Panc1 (cell line): Measurements from ENCODE around the gene KCNC4. TPM values are rescaled to one million over a fixed set of nuclear protein-coding genes. Genes with fewer than 3 reads are reported as not detected.

Experiments used
- ATAC-seq: fragments of 200-7000 bp; cut with Tn5 transposase; 2 replicates; pipeline ENCODE4 v1.9.1; 2020; ENCODE audit warnings: mild to moderate bottlenecking, moderate library complexity
- BruUV-seq: library from RNA; stranded (reverse); fragments of 400-500 nt; replicated peaks from 2 replicates; lab custom pipeline; 2021; lab: Mats Ljungman, UMichigan
- CTCF ChIA-PET: fragments of 300-600 bp; sonication (Branson Sonifier 250); formaldehyde crosslinking; loops from one replicate; lab custom pipeline; 2022; ENCODE audit warnings: antibody characterized with exemption; lab: Charles Lee
- POLR2A ChIA-PET: fragments of 300-600 bp; sonication (Branson Sonifier 250); formaldehyde crosslinking; loops from one replicate; lab custom pipeline; 2022; ENCODE audit warnings: antibody characterized with exemption; lab: Charles Lee
- DNase-seq: peaks from one replicate; pipeline ENCODE4 v3.0.0-alpha.2; 2010; ENCODE audit warnings: low read depth, low spot score
- H3K27ac ChIP-seq: 2 replicates; pipeline ENCODE4 v1.5.1; 2011; ENCODE audit warnings: mild to moderate bottlenecking, low read length, inconsistent platforms
- H3K27me3 ChIP-seq: fragments of 200-500 bp; sonication (Bioruptor generic); 2 replicates; pipeline ENCODE4 v1.6.0; 2014; ENCODE audit warnings: low read length, inconsistent platforms; ENCODE audit not compliant: control insufficient read depth, insufficient read depth
- H3K36me3 ChIP-seq: fragments of 200-500 bp; sonication (Bioruptor generic); 2 replicates; pipeline ENCODE4 v1.5.1; 2014; ENCODE audit warnings: inconsistent platforms, mild to moderate bottlenecking, low read length, moderate library complexity; ENCODE audit not compliant: control insufficient read depth, insufficient read depth
- H3K4me1 ChIP-seq: 2 replicates; pipeline ENCODE4 v1.5.1; 2011; ENCODE audit warnings: inconsistent platforms, mild to moderate bottlenecking, low read length, moderate library complexity; ENCODE audit not compliant: control insufficient read depth, insufficient read depth
- H3K4me3 ChIP-seq, 2 experiments: 2 replicates each; pipeline ENCODE4 v1.5.1; 2011 to 2012; ENCODE audit warnings: low read depth in 2 of 2, low read length in 2 of 2, mild to moderate bottlenecking in 2 of 2, inconsistent platforms in 1 of 2, moderate library complexity in 1 of 2
- H3K9me3 ChIP-seq: fragments of 200-500 bp; sonication (Bioruptor generic); 2 replicates; pipeline ENCODE4 v1.5.1; 2014; ENCODE audit warnings: low read depth, mild to moderate bottlenecking, inconsistent platforms, low read length, moderate library complexity; ENCODE audit not compliant: control insufficient read depth, insufficient read depth
- CTCF ChIP-seq: fragments of 450-650 bp; IDR thresholded peaks from 2 replicates; pipeline ENCODE4 v1.5.1; 2017; ENCODE audit warnings: mild to moderate bottlenecking
- POLR2AphosphoS5 ChIP-seq: IDR thresholded peaks from 2 replicates; pipeline ENCODE4 v1.6.1; 2012; ENCODE audit warnings: mild to moderate bottlenecking, low read depth, low read length, moderate library complexity
- REST ChIP-seq, 2 experiments: IDR thresholded peaks; 2 replicates each; pipeline ENCODE4 v1.6.1; 2011 to 2012; ENCODE audit warnings: low read depth in 2 of 2, control low read depth in 1 of 2, low read length in 1 of 2, mild to moderate bottlenecking in 1 of 2, moderate library complexity in 1 of 2; ENCODE audit not compliant: insufficient read depth in 1 of 2
- SIN3A ChIP-seq: IDR thresholded peaks from 2 replicates; pipeline ENCODE4 v1.6.1; 2012; ENCODE audit warnings: low read depth, mild to moderate bottlenecking, low read length, moderate library complexity, borderline replicate concordance; ENCODE audit not compliant: insufficient read depth
- TCF7L2 ChIP-seq: IDR thresholded peaks from 2 replicates; pipeline ENCODE4 v1.6.1; 2011; ENCODE audit warnings: mild to moderate bottlenecking, low read depth, low read length, inconsistent platforms
- in situ Hi-C: cut with HindIII; loops from 2 replicates; pipeline ENCODE4 v1.10.0; 2016; ENCODE audit warnings: low sequenced_read_pairs, low pct_unique_long_range_greater_than_20kb
- intact Hi-C: fragments of 100-400 bp; cut with micrococcal nuclease; formaldehyde crosslinking; loops from one replicate; pipeline ENCODE4 v1.10.0; 2022; ENCODE audit not compliant: unreplicated experiment
- total RNA-seq: library from RNA; stranded (reverse); gene quantifications from one replicate; pipeline ENCODE4 v1.2.1, GENCODE V29; 2021; ENCODE audit not compliant: unreplicated experiment

Gene KCNC4
- total RNA-seq, 1 experiment from 2014 or later = 15.4 TPM

- no peak for DNase-seq
- no peak for ATAC-seq
- TF ChIP-seq POLR2AphosphoS5 (no peak), CTCF (no peak)
- no peak overlapping the region for H3K4me3 ChIP-seq
- no TSS peak for BruUV-seq
- POLR2A ChIA-PET = no interaction called here
- CTCF ChIA-PET = interaction anchor here (0.7 kb wide), 1 partner anchor 21 kb away, joined by 3 read pairs; no protein-coding TSS in a partner anchor
- in situ Hi-C loops (no loop called here), intact Hi-C loops (no loop called here)
- H3K9me3 ChIP-seq = no peaks in the 10 kb centered on the region
- no peaks in the 10 kb centered on the region for H3K36me3 ChIP-seq
- H3K27me3 ChIP-seq = no peaks in the 10 kb centered on the region
- peaks cover 5% of the 10 kb centered on the region for H3K4me1 ChIP-seq
- no peak overlapping the region for H3K27ac ChIP-seq
These were observed 22.0 kb upstream of the KCNC4 start for GRCh38 chr1:110188035-110188618.

GRCh38 chr1:110189181-110189580 lies 20.9 kb upstream of the KCNC4 start:
- BruUV-seq = no TSS peak
- Histone ChIP-seq H3K36me3 (no peaks in the 10 kb centered on the region), H3K27ac (no peak overlapping the region), H3K4me3 (no peak overlapping the region), H3K27me3 (no peaks in the 10 kb centered on the region), H3K4me1 (peaks cover 5% of the 10 kb centered on the region), H3K9me3 (no peaks in the 10 kb centered on the region)
- TF ChIP-seq POLR2AphosphoS5 (no peak), CTCF (no peak), REST (IDR thresholded peaks at IDR 0.05; ENCODE audit: insufficient read depth in 1 of 2, low read depth in 2 of 2, low read length in 1 of 2) (no peak), SIN3A (no peak), TCF7L2 (no peak)
- CTCF ChIA-PET = no interaction called here
- DNase-seq (no peak), ATAC-seq (no peak)
- in situ Hi-C loops = no loop called here
- intact Hi-C loops = no loop called here
- POLR2A ChIA-PET = no interaction called here
